Measurements from ENCODE around the gene PLXNA3.
"Not testable (repeated sequence)": the region's sequence is repeated elsewhere in the genome, so short reads cannot be mapped to it uniquely, and the experiment has no call there.

Gene PLXNA3

DNA sequence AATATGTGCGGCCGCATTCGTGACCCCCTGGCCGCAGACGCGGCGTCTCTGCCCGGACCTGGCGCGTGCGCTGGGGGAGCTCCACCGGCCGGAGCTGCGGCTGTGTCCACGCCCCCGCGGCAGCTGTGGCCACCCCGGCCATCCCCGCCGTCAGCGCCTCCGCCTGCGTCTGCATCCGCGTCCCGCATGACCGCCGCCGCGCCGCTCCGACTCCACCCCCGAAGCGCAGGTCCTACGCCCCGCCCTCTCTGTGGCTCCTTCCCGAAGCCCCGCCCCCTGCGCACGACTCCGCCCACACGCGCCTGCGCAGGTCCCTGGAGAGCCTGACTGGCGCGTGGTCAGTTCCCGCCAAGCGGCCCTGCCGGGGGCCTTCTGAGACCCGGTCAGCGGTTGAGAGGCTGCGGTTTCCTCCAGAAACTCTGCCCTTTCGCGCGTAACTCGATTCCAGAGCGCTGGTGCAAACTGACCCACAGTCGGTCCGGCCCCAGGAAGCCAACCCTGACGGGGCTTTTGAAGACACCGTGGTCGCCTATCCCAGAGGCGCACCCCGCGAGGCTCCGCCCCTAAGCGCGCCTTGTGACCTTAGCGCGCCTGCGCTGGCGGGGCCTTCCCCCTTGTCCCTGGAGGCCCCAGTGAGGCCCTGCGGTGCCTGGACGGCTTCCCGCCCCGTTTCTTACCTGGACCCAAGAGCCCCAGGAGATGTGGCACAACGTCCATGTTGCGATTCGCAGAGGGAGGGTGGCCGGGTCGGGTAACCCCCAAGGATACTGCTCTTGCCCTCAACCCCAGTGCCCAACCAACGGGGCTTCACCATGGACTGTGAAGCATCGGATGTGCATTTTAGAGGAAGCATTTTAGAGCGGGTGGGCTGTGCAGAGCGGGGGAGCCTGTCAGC is 20.9 kb downstream of the PLXNA3 start, which contains the start of gene LAGE3:
TSS of gene LAGE3 (minus strand) at position 554 of the 895 bp plus-strand sequence. CDS start at position 188, 366 bp downstream.
- peak; percentile 86 to 88 for DNase-seq (ENCODE audit: low read depth in 2 of 2)

DNA sequence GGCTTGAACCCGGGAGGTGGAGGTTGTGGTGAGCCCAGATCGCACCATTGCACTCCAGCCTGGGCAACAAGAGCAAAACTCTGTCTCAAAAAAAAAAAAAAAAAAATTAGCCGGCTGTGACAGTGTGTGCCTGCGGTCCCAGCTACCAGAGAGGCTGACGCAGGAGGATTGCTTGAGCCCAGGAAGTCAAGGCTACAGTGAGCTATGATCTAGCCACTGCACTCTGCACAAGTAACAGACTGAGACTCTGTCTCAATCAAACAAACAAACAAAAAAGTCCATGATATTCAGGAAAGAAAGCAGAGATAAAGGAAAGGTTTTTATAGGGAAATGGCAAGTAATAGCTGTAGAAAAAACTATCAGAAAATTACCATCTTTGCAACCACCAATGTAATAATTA is 23.1 kb downstream of the PLXNA3 start:
- DNase-seq (ENCODE audit: low read depth in 2 of 2), result no peak

DNA sequence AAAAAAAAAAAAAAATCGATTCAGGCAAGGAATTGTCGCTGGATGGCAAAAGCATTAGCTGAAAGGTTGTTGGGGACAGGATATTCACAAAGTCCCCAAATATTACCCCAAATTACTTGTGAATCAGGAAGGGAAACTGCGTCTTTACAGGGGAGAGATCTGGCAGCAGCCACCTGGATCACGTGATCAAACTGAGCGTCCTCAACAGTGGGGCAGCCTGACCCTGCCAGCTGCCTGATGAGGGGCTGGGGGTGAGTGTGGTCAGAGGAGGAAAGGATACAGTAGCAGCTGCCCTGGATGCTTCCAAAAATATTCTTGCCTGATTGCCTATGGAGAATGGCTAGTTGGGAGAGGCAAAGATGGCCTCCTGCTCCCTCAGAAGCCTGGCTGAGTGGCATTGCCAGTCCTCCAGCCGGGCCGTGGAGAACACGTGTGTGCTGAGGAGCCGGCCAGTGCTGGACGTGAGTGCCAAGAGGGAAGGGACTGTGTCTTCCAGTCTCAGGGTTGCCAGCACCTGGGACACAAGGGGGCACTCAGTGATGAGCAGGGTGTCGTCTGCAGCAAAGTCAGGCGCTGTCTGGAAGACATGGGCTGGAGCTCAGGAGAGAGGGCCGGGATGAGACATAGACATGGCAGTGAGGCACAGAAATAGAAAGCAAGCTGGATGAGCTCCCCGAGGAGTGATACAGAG is 24.0 kb downstream of the PLXNA3 start:
- no peak for DNase-seq (ENCODE audit: low read depth in 2 of 2)

DNA sequence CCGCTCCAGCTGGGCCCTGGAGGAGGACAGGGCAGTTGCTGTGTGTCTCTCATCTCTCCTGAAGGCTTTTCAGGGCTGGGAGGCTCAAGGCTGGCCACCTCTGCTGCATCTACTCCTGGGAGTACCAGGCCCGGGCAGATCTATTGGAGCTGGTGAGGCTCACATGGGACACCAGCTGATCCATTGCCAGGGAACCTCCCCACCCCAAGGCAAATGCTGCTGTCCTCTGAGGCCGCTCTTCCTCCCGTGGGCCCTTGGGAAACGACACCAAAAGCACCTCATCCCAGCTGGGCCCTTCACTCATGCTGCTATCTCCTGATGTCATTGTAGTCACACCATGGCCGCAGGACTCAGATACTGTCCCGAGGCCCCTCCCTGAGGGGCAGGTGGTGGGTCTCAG is 24.7 kb downstream of the PLXNA3 start:
- DNase-seq (ENCODE audit: low read depth in 2 of 2), result no peak

DNA sequence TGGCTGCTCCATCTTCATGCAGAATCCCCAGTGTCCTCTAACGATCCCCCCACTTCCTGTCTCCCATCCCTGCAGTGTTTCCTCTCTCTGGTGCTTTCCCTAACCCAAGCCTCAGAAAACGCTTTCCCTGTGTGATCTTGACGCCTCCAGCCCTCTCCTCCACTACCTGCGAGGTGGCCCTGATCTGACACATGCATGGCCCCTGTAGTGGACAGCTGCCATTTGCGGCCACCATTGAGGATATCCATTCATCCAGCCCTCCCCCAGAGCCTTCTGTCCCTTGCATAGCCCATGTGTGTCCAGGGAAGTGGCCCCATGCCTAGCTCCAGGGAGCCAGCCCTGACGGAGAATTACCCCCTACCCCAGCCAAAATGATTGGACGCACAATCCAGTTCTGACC is 25.2 kb downstream of the PLXNA3 start:
- DNase-seq (ENCODE audit: low read depth in 2 of 2), result no peak

DNA sequence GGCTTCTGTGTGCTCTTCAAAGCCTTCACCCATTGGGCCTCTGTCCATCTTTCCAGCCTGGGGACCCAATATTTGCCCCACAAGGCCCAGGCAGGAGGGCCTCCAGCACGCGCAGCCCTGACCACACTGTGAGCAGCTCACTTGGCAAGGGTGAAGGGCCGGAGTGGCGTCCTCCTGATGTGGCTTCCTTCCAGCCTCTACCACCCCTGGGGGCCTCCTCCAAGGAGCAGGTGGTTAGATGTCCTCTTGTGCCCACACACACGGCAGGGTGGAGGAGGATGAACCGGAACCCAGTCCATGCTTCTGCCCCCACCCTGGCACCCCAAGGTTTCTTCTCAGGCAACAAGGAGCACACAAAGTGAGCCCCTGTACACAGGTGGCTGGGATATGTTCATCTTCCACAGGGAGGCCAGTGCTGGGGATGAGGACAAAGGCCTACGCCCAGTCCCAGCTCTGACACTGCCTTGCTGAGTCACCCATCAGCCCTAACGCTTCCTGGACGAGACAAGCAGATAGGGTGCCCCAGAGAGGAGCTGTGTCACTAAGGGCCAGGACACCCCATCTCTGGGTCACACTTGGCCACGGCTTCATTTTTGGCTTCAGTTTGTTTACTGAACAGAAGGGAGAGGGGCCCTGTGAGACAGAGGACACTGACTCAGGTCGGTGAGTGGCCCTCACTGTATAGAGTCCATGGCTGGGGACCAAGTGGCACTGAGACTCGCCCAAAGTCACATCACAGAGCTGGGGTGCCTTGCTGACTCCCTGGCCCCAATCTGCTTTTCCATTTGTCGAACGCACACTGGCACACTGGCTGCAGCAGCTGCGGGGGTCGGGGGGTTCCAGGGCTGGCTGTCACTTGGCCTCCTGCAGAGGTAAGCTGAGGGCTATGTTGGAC is 26.4 kb downstream of the PLXNA3 start:
- DNase-seq (ENCODE audit: low read depth in 2 of 2), result no peak

DNA sequence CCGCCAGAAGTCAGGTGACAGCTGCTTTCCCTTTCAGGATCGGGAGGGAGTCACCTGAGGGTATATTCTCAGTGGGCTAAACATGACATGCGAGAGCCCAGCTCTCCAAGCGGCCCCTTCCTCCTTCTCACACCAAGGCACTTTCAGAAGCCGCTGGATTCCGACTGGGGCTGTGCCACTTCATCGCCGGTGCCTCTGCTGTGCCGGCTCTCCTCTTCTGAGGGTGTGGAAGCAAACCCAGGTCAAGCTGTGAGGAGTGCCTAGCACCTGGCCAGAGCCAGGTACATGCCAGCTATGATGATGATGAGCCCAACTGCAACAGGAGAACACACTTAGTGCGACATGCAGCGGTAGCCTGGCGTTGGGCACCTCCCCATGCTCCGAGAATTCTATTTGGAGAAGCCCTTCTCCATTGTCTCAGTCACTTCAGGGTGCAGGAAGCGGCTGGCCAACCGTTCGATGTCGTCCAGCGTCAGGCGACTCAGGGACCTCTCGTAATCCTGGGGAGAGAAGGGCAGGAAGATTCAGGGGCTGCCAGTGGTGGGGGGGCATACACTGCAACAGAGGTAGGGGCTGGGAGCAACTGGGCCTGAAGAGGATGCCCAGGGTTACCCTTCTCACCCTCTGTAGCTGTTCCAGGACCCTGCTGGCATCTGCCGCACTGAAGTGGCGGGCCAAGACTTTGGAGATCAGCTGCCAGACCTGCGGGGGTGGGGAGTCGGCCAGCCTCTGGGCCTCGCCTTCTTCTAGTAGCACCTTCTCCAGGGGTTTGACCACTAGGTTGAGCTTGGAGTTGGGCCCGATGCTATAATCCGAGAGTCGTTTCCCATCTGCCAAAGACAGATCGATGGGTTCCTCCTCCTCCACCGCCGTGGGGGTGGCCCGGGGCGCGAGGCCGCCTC is 27.3 kb downstream of the PLXNA3 start:
- DNase-seq (ENCODE audit: low read depth in 2 of 2), result no peak

DNA sequence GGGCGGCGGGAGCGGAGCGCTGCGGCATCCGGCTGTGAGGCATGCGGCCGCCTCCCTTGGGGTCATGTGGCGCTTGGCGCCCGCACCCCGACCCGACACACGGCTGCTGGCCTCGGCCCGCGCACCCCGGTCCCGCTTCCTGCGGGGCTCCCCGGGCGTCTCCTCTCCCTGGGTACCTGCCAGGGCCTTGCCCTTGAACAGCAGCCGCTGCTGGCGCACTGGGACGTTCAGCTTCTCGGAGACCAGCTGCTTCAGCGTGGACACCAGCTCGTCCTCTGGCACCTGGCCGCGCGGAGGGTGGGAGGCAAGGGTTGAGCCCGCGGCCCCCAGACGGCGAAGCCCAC is 27.9 kb downstream of the PLXNA3 start:
- no peak for DNase-seq (ENCODE audit: low read depth in 2 of 2)

DNA sequence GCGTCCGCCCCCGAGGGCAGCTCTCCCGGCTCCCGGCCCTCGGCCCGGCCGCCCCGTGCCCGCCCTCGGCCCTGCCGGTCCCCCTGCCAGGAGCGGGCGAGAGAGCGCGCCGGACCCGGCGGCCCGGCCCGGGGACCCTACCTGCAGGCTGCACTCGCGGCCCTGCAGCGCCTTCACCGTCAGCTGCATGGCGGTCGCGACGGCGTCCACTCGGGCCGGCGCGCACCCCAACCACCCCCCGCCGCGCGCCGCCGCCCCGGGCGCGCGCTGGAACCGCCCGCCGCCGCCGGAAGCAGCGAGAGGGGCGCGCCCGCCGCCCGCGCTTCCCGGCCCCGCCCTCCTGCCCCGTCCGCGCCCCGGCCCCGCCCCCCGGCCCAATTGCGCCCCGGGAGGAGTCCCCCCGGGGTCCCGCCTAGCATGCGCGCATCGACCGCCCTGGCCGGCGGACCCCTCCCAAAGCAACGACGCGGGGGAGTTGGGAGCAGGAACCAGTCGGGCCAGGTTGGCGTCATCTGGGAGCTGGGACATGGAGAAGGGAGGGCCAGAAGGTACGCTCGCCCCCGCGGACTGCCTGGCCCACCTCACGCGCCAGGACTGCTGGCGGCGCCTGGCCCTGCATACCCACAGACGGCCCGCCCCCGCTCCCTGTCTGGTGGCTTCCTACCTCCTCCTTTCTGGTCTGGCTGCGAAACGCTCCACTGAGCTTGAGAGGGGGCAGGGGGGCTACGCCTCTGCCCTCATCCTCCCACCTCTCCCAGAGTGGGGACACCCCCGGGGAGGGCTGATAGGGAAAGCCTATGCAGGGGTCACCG is 28.5 kb downstream of the PLXNA3 start, which contains the start of gene UBL4A:
TSS of gene UBL4A (minus strand) at position 220 of the 812 bp plus-strand sequence. CDS start at position 189, 31 bp downstream.
- DNase-seq (ENCODE audit: low read depth in 2 of 2), result peak; percentile 27 to 36

DNA sequence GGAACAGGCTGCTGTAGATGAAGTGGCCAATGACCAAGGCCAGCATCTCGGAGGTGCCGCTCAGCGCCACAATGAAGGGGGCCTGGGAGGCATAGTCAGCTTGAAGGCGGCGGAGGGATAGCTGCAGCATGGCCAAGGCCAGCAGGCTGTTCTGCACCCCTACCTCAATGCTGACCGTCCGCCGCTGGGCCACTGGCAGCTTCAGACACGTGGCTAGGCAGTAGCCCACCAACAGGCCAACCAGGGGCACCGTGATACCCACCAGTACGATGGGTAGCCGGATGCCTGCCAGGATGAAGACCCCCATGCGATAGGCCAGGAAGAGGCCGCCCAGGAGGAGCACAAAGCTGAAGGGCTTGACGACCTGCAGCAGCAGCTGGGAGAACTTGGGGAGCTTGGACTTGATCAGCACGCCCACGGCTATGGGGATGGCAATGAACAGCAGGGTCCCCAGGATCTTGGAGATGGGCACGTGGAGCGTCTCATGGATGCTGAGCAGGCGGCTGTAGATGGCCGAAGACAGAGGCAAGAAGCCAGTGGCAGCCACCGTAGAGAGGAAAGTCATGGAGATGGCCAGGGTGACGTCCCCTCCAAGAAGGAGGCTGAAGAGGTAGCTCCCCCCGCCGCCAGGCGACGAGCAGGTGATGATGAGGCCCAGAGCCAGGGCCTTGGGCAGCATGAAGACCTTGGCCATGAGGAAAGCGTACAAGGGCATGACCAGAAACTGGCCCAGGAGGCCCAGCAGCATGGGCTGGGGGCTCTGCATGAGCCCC is 29.6 kb downstream of the PLXNA3 start:
- no peak for DNase-seq (ENCODE audit: low read depth in 2 of 2)

DNA sequence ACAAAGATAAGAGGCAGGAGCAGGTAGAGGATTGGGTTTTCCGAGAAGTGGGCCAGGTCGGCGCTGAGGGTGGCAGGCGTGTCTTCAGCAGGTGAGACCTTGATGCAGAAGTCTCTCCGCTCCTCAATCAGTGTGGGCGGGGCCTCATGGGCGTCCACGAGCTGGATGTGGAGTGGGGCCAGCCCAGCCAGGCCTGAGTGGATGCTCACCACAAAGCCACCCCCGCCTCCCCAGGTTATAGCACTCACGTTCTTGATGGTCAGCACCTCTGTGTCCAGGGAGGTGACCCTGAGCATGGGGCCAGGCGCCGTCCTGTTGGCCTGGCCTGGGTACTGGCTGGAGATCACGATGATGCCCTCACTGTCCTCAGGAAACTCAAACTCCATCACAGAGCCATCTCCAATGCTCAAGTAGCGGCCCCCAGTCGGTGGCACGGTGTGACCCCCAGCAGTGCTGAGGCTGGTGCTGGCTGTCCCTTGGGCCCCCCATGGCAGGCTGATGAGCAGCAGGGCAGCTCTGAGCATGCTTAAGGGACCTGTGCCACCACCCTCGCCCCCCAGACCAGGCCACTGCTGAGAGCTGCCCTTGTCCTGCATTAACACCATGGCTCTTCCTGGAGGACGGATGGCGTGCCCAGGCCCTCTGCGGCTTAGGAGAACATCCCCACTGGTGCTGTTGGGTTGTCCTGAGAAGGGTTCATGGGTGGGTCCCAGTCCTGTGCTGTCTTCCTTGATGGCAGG is 30.4 kb downstream of the PLXNA3 start:
- DNase-seq (ENCODE audit: low read depth in 2 of 2), result no peak

DNA sequence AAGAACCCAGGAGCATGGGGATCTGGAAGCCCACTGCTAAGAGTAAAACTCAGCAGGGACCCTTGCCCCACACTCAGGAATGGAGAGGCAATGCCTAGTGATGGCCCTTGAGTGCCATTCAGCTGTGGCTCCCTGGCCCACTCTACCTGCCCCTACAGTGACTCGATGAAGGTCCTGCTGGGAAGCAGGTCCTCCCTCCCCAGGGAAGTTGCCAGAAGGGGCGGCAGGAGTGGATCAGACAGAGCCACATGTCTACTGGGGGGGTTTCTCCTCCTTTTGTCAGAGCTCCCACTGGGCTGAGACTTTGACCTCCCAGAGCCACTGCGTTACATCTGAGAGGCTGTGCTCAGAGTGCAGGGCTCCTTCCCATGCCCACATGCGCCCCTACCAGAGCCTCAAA is 31.1 kb downstream of the PLXNA3 start:
- DNase-seq (ENCODE audit: low read depth in 2 of 2), result no peak

DNA sequence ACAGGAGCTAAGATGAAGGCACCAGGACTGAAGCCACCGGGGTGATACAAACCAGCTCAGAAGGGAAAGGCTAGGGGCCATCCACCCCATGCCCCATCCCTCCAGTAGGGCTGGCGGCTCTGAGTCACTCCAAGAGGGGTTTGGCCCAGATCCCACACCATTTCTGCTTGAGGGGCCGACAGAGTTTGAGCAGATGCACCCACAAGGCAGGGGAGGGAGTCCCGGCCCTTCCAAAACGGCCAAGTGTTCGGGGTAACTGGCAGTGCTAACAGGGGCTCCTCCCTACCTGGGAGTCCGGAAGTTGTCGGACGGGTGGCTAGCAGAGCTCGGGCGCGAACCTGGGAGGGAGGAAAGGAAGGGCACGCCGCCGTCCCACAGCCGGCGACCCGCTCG is 31.9 kb downstream of the PLXNA3 start:
- peak in 1 of 2 donors; percentile 5 for DNase-seq (ENCODE audit: low read depth in 2 of 2)

DNA sequence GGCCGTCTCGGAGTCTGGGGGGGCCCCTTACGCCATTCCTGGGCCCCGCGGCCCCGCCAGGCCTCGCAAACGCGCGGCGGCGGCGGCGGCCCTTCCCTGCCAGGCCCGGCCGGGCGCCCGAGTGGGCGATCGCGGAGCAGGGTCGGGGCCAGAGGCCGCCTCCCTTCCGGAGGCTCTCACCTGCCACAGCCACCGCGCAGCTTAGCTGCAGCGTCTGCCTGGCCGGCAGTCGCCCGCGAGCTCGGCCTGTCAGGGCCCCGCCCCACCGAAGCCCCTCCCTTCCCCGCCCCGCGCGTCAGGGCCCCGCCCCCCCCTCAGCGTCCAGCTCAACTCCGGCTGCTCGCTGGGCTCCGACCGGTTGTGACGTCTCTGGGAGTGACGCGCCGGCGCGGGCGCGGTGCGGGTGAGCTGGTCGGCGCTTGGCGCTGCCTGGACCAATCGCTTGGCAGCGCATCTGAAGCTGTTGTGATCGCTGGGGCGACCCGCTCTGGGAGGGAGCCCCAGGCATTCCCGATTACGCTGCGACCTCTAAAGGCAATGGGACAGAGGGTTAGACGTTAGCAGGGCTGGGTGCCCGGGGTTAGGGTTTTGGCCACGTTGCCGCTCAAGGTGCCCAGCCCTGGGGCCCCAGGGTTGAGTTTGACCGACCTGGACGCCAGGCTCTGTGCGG is 32.5 kb downstream of the PLXNA3 start, which contains the start of gene SLC10A3:
TSS of gene SLC10A3 (minus strand) at position 216 of the 670 bp plus-strand sequence. CDS start 1,689 bp downstream, outside the sequence.
- peak; percentile 84 to 89 for DNase-seq (ENCODE audit: low read depth in 2 of 2)

DNA sequence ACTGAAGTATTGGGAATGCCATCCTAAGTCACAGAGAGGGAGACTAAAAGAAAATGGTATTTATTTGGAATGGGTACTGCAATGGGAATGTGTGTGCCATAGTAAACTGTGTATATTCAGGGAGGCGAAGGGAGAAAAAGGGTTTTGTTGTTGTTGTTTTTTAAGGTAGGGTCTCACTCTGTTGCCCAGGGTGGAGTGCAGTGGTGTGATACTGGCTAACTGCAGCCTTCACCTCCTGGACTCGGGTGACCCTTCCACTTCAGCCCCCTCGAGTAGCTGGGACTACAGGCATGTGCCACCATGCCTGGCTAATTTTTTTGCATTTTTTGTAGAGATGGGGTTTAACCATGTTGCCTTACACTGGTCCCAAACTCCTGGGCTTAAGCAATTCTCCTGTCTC is 36.6 kb downstream of the PLXNA3 start:
- no peak for DNase-seq (ENCODE audit: low read depth in 2 of 2)

DNA sequence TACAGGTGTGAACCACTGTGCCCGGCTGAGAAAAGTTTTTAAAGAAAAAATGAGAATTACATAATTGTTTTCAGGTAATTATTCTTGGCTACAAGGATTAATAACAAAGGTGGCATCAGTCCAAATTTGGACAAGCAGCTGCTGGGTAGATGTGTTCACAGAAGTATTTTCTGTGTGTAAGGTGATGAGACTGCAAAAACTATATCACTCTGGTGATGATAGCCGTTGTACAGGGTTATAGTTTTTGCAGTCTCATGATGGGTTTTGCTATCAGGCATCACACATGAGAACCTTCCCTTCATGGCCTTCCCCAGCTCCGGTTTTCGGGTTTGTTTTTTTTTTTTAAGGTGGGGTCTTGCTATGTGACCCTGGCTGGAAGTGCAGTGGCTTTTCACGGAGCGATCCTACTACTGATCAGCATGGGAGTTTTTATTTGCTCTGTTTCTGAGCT is 37.4 kb downstream of the PLXNA3 start:
- DNase-seq (ENCODE audit: low read depth in 2 of 2), result no peak

DNA sequence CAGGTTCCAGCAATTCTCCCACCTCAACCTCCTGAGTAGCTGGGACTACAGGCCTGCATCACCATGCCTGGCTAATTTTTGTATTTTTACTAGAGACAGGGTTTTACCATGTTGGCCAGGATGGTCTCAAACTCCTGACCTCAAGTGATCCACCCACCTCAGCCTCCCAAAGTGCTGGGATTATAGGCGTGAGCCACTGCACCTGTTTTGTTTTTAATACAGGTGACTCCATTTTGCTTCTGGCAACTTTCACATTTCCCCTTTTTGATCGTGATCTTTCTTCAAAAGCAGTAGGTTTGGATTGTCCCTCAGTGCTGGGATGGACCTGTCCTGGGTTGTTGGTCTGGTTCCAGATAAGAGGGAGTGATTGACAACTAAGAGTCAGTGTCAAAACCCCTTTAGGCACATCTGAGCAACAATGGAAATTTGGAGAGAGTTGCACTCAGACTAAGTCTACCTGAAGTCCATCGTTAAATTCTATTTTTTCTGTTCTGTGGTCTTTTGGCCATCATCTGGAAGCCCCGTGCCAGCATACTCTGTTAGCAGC is 38.6 kb downstream of the PLXNA3 start:
- not testable (repeated sequence) for DNase-seq (ENCODE audit: low read depth in 2 of 2)
